AG10803 (cell line): ENCODE measurements around the gene SGPL1.
A peak's percentile ranks its signal among the peaks of the same experiment; 100 is the strongest.

Experiments
- DNase-seq: peaks from one replicate; pipeline ENCODE4 v3.0.0; 2010; ENCODE audit warnings: low read depth
- H3K4me3 ChIP-seq: 2 replicates; pipeline ENCODE4 v1.5.1; 2011; ENCODE audit warnings: mild to moderate bottlenecking, low read length, control low read depth
- TF ChIP-seq, protein P1 (sequence below): conservative IDR thresholded peaks from 2 replicates; pipeline ENCODE4 v1.5.1; 2011; ENCODE audit warnings: mild to moderate bottlenecking, low read length, control low read depth, inconsistent platforms

The SGPL1 gene

GRCh38 chr10:70828923-70829322, 13.2 kb downstream of the SGPL1 start:
- H3K4me3 ChIP-seq: no peak overlapping the region
- no peak for DNase-seq
- TF ChIP-seq, protein P1, sequence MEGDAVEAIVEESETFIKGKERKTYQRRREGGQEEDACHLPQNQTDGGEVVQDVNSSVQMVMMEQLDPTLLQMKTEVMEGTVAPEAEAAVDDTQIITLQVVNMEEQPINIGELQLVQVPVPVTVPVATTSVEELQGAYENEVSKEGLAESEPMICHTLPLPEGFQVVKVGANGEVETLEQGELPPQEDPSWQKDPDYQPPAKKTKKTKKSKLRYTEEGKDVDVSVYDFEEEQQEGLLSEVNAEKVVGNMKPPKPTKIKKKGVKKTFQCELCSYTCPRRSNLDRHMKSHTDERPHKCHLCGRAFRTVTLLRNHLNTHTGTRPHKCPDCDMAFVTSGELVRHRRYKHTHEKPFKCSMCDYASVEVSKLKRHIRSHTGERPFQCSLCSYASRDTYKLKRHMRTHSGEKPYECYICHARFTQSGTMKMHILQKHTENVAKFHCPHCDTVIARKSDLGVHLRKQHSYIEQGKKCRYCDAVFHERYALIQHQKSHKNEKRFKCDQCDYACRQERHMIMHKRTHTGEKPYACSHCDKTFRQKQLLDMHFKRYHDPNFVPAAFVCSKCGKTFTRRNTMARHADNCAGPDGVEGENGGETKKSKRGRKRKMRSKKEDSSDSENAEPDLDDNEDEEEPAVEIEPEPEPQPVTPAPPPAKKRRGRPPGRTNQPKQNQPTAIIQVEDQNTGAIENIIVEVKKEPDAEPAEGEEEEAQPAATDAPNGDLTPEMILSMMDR: no peak

DNA sequence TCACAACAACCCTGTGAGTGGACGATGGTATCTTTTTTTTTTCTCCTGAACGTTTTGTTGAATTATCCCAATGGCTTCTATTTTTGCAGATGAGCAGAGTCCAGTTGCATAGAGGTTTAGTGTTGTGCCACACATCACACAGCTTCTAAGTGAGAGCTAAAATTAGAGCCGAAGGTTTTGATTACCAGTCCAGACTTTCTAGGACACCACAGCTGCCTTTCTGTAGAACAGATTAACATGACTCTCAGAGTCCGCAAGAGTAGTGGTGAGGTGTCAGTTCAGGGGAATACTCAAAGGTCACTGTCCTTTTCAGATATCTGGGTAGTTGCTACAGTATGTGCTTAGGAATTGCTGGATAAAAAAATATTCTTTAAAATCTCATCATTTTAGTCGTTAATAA, 13.8 kb downstream of the SGPL1 start:
- no peak overlapping the region for H3K4me3 ChIP-seq
- TF ChIP-seq, protein P1: no peak
- no peak for DNase-seq

GRCh38 chr10:70830164-70830563, 14.4 kb downstream of the SGPL1 start:
- no peak for DNase-seq
- TF ChIP-seq, protein P1: no peak
- H3K4me3 ChIP-seq: no peak overlapping the region

DNA sequence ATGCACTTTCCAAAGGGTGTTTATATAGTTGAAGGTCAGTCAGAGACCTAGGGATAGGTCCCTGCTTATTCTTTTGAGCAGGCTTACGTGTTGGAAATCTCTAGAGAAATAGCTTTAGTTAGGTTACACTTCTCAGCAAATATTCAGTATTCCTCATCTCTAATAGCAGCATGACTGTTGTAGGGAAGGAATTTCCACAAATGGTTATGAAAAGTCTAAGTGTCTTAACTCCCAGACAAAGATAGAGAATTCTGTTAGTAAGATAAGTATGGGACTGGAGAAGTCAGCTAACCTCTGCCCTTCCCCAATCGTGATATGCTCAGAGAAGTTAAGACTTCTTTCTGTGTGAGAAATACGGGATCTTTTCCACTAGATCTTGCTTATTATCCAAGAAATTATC, 16.5 kb downstream of the SGPL1 start:
- TF ChIP-seq, protein P1: no peak

GRCh38 chr10:70832852-70833528, 17.2 kb downstream of the SGPL1 start:
- H3K4me3 ChIP-seq: no peak overlapping the region
- DNase-seq: peak; percentile 91
- TF ChIP-seq, protein P1: no peak

More for the DNA sequence above, 16.5 kb downstream of the SGPL1 start:
- no peak for DNase-seq
- H3K4me3 ChIP-seq: no peak overlapping the region

- H3K4me3 ChIP-seq: no peak overlapping the region
- TF ChIP-seq, protein P1: no peak
- DNase-seq: no peak
Observed at GRCh38 chr10:70833601-70834000, 17.9 kb downstream of the SGPL1 start.

DNA sequence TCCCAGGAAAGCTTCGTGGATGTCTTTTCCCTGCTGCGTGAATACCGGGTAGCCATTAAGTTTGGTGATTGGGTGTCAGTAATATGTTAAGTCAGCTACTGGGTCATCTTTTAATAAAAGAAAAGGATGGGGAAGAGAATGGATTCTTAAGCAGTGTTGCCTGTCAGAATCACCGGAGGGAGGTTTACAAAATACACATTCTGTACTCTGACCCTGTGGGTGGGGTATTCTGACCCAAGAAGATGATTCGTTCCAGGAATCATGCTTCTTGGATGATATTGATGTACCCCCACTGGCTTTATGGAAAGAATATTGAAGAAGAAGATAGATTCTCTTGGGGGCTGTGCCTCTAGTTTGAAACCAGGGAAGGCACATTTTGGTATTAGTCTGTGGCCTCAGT, 18.3 kb downstream of the SGPL1 start:
- TF ChIP-seq, protein P1: no peak
- no peak for DNase-seq

More for the DNA sequence above, 18.3 kb downstream of the SGPL1 start:
- H3K4me3 ChIP-seq: no peak overlapping the region
